ENCODE results near the gene OPRM1.

Gene OPRM1

GRCh38 chr6:154229786-154230185, 190.7 kb downstream of the OPRM1 start:
- H3K4me3 ChIP-seq (ENCODE audit: low read depth, low read length): no peak overlapping the region
- H3K9me3 ChIP-seq (ENCODE audit: control insufficient read depth, low read length): no peaks in the 10 kb centered on the region
- H3K36me3 ChIP-seq (ENCODE audit: control insufficient read depth, insufficient read depth, low read length): no peaks in the 10 kb centered on the region
- H2AFZ ChIP-seq: no peak overlapping the region
- H3K27ac ChIP-seq: no peak overlapping the region
- no peaks in the 10 kb centered on the region for H3K27me3 ChIP-seq (ENCODE audit: control insufficient read depth, insufficient read depth, low read length)
- H3K79me2 ChIP-seq: no peaks in the 10 kb centered on the region
- no peak for TF ChIP-seq CTCF (IDR thresholded peaks at IDR 0.05)
- no peak overlapping the region for H3K4me2 ChIP-seq (ENCODE audit: low read length)
- no peak overlapping the region for H3K9ac ChIP-seq
- H3K4me1 ChIP-seq: peaks cover 3% of the 10 kb centered on the region

DNA sequence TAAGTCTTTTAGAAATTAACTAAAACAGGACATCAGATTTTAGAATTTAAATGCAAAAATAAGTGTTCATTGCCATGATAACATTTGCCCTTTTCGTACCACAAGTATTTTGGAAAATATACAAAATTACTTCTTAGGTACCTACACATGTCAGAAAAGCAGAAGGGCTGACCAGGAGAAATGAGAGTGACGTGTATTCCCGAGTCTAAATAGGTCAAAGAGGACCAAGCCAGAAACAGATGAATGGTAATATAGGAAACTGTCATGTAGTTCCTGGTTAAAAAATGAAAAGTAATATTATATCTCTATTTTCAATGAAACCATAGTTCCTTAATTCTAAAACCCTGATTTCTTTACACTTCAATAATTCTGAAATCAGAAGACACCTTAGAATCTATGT, 191.4 kb downstream of the OPRM1 start:
- peaks cover 3% of the 10 kb centered on the region for H3K4me1 ChIP-seq
- no peak overlapping the region for H3K9ac ChIP-seq
- H3K27me3 ChIP-seq (ENCODE audit: control insufficient read depth, insufficient read depth, low read length): no peaks in the 10 kb centered on the region
- H3K36me3 ChIP-seq (ENCODE audit: control insufficient read depth, insufficient read depth, low read length): no peaks in the 10 kb centered on the region
- no peaks in the 10 kb centered on the region for H3K9me3 ChIP-seq (ENCODE audit: control insufficient read depth, low read length)
- H3K79me2 ChIP-seq: no peaks in the 10 kb centered on the region
- no peak for TF ChIP-seq CTCF (IDR thresholded peaks at IDR 0.05)
- no peak overlapping the region for H3K4me2 ChIP-seq (ENCODE audit: low read length)
- no peak overlapping the region for H3K4me3 ChIP-seq (ENCODE audit: low read depth, low read length)
- no peak overlapping the region for H3K27ac ChIP-seq
- H2AFZ ChIP-seq: no peak overlapping the region

GRCh38 chr6:154230910-154231595, 192.0 kb downstream of the OPRM1 start:
- Histone ChIP-seq H2AFZ (no peak overlapping the region), H3K4me1 (peaks cover 3% of the 10 kb centered on the region), H3K79me2 (no peaks in the 10 kb centered on the region), H3K27ac (no peak overlapping the region), H3K9me3 (ENCODE audit: control insufficient read depth, low read length) (no peaks in the 10 kb centered on the region), H3K4me3 (ENCODE audit: low read depth, low read length) (no peak overlapping the region), H3K4me2 (ENCODE audit: low read length) (no peak overlapping the region), H3K9ac (no peak overlapping the region), H3K27me3 (ENCODE audit: control insufficient read depth, insufficient read depth, low read length) (no peaks in the 10 kb centered on the region), H3K36me3 (ENCODE audit: control insufficient read depth, insufficient read depth, low read length) (no peaks in the 10 kb centered on the region)
- no peak for TF ChIP-seq CTCF (IDR thresholded peaks at IDR 0.05)

- no peaks in the 10 kb centered on the region for H3K36me3 ChIP-seq (ENCODE audit: control insufficient read depth, insufficient read depth, low read length)
- TF ChIP-seq CTCF (IDR thresholded peaks at IDR 0.05): no peak
- no peak overlapping the region for H3K27ac ChIP-seq
- no peaks in the 10 kb centered on the region for H3K27me3 ChIP-seq (ENCODE audit: control insufficient read depth, insufficient read depth, low read length)
- no peak overlapping the region for H3K4me2 ChIP-seq (ENCODE audit: low read length)
- no peak overlapping the region for H3K4me3 ChIP-seq (ENCODE audit: low read depth, low read length)
- H3K79me2 ChIP-seq: no peaks in the 10 kb centered on the region
- peaks cover 3% of the 10 kb centered on the region for H3K4me1 ChIP-seq
- peak overlapping the region; percentile 51 for H2AFZ ChIP-seq
- H3K9me3 ChIP-seq (ENCODE audit: control insufficient read depth, low read length): no peaks in the 10 kb centered on the region
- no peak overlapping the region for H3K9ac ChIP-seq
Measured at GRCh38 chr6:154232013-154232910, 193.2 kb downstream of the OPRM1 start.
